Prostate gland (tissue), 2 donors: Measurements from ENCODE around the gene TFR2.

Experiments
- POLR2A ChIP-seq: fragments of 450-650 bp; IDR thresholded peaks from one replicate; pipeline ENCODE4 v1.6.1; 2016; ENCODE audit warnings: antibody characterized with exemption, mild to moderate bottlenecking
- TF ChIP-seq, protein P1 (sequence below), 4 experiments: fragments of 200-600 bp in 2 of 4; fragments of 450-650 bp in 2 of 4; sonication (generic) in 2 of 4; IDR thresholded peaks; 1 replicate in 3 of 4; 2 replicates in 1 of 4; pipeline ENCODE4 v1.5.1; 2016 to 2019; ENCODE audit warnings: antibody characterized with exemption in 4 of 4, mild to moderate bottlenecking in 2 of 4, moderate library complexity in 2 of 4

DNA sequence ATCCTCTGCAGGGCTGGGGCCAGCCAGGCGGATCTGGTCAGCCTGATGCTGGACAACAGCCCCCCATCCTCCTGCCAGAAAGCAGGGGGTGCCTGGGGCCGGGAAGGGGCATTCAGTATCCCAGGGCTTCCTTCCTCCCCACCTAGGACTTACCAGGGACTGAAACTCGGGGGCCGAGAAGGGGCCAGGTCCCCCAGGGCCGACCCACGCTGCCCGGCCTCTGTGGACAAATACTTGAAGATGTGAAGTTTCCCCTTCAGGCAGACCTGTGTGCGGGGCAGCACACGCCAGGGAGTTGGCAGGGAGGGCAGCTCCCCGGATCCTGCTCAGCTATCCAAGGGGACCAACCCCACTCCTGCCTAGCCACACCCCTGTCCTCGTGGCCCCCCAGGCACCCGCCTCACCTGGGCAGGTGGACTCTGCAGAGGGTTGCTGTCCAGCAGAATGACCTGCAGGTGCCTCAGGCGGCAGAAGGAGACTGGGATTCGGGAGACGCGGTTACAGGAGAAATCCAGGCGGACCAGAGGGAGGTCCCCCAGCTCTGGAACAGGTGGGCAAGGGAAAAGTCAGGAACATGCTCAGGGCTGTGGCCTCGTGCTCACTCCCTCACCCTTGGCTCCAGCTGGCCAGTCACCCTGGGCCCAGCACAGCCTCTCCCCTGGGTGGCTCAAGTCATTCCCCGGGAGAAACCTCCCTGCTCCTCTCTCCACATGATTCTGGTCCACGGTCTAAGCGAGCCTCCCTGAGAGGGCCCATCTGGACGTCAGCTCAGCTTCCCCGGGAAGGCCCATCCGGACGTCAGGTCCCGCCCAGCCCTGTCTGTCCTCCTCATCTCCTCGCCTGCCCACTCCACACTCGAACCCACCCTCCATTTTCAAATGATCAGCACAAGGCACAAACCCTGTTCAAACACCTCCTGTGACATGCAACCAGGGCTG lies 62.8 kb downstream of the TFR2 start:
- no peak for TF ChIP-seq POLR2A
- TF ChIP-seq, protein P1, sequence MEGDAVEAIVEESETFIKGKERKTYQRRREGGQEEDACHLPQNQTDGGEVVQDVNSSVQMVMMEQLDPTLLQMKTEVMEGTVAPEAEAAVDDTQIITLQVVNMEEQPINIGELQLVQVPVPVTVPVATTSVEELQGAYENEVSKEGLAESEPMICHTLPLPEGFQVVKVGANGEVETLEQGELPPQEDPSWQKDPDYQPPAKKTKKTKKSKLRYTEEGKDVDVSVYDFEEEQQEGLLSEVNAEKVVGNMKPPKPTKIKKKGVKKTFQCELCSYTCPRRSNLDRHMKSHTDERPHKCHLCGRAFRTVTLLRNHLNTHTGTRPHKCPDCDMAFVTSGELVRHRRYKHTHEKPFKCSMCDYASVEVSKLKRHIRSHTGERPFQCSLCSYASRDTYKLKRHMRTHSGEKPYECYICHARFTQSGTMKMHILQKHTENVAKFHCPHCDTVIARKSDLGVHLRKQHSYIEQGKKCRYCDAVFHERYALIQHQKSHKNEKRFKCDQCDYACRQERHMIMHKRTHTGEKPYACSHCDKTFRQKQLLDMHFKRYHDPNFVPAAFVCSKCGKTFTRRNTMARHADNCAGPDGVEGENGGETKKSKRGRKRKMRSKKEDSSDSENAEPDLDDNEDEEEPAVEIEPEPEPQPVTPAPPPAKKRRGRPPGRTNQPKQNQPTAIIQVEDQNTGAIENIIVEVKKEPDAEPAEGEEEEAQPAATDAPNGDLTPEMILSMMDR (IDR thresholded peaks at IDR 0.05), result no peak
